Stimulated activated CD4-positive, alpha-beta T cell treated with anti-CD3 and anti-CD28 coated beads, Interleukin-2, amount 100 ng/mL, for 48 hours (primary cell): ENCODE data around the gene CACNA1G.
A peak's percentile ranks its signal among the peaks of the same experiment; 100 is the strongest.

Experiments used
- DNase-seq, 2 donors: peaks; one replicate each; pipeline ENCODE4 v3.0.0-alpha.2; 2020

CACNA1G gene

GRCh38 chr17:50660042-50660886 is 99.7 kb downstream of the CACNA1G start:
- no peak for DNase-seq

GRCh38 chr17:50660887-50661345 is 100.4 kb downstream of the CACNA1G start:
- DNase-seq: no peak

DNA sequence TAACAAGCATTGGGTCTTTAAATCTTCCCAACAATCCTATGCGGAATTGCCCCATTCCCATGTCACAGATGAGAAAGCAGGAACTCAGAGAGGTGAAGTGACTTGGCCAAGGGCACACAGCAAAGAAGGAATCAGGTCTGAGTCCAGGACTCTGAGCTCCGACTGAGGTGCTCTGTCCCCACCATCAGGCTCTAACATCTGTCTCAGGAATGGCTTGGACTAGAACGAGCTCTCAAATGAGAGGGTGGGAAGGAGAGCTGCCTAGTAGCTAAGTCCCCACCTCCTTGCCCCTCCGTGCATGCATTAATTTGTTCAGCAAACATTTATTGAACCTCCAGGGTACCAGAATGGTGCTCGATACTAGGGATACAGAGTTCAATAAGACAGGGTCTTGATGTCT is 100.8 kb downstream of the CACNA1G start:
- no peak for DNase-seq

GRCh38 chr17:50661795-50662391 is 101.4 kb downstream of the CACNA1G start:
- peak; percentile 11 to 21 for DNase-seq

DNA sequence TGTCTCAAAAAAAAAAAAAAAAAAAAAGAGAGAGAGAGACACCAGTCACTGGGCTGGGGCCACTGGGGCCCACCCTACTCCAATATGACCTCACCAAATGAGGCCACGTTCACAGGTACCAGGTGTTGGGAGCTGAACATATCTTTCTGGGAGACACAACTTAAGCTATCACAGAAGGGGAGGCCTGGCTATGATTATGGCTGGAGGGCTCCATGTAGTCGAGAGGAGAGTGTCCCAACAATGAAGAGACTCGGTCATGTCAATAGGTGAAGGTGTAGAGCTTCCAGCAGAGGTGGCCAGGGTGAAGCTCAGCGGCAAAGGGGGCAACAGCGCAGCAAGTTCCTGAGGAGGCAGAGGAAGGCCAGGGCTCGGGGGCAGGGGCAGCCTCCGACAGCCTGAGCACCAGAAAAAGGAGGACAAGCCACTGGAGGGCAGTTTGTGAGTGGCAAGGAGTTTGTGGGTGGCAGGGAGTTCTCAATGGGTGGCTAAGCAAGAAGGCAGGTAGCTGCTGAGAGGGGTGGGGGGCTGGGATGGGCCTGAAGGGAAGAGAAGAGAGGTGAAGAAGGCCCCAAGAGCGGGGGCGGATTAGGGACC is 102.2 kb downstream of the CACNA1G start:
- DNase-seq: no peak

- DNase-seq: no peak
Measured at GRCh38 chr17:50663812-50664374, 103.4 kb downstream of the CACNA1G start.

- no peak for DNase-seq
Measured at GRCh38 chr17:50664788-50665458, 104.4 kb downstream of the CACNA1G start.

- DNase-seq: no peak
Measured at GRCh38 chr17:50665838-50666237, 105.3 kb downstream of the CACNA1G start.

GRCh38 chr17:50666316-50666715 is 105.8 kb downstream of the CACNA1G start:
- no peak for DNase-seq

DNA sequence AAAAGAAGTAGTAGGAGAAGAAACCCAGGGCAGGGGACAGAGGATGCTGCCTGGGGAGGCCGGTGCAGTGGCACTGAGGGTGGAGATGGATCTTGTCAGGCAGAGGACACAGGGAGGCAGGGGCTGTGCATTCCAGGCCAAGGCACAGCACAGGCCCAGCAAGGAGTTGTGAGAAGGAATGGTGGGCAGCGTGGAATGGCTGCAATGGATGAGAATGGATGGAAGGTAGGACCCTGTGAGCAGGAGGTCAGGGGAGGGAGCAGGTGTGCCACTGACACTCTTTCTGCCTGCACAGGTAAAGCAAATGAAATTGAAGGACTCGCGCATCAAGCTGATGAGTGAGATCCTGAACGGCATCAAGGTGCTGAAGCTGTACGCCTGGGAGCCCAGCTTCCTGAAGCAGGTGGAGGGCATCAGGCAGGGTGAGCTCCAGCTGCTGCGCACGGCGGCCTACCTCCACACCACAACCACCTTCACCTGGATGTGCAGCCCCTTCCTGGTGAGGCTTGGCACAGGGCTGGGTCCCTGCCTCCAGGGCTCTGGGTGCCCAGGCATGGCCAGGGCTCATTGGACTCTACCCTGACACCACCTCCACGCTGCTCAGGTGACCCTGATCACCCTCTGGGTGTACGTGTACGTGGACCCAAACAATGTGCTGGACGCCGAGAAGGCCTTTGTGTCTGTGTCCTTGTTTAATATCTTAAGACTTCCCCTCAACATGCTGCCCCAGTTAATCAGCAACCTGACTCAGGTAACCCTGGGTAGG is 106.9 kb downstream of the CACNA1G start:
- no peak for DNase-seq

DNA sequence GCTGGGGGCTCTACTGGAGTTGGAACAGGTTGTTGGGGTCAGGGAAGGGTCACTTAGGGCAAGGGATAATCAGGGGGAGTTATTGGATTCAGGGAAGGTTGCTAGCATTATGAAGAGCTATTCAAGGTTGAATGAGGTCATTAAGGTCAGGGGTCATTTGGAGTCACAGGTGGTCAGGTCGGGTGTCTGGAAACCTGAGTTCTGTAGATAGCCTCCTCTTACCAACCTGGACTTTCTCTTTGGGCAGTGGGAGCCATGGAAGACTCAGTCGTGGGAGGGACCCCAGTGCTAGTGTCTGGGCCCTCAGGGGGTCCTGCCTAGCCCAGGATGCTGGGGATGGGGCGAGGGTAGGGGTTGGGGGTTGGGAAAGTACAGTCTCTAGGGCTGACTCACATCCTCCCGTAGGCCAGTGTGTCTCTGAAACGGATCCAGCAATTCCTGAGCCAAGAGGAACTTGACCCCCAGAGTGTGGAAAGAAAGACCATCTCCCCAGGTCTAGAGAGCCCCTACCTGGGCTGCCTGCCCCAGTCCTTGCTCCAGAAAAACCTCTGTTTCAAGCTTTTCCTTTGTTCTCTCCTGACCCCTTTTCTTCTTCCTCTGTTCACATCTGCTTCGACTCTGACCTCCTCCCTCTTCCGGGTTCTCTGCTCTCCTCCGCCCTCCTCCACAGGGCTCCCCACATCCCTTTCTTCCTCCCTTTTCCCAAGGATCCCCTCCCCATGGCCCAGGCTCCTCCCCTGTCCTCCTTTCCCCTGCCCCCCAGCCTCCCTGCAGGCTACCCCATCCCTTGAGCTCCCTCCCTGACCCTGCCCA is 107.7 kb downstream of the CACNA1G start:
- DNase-seq: no peak

DNA sequence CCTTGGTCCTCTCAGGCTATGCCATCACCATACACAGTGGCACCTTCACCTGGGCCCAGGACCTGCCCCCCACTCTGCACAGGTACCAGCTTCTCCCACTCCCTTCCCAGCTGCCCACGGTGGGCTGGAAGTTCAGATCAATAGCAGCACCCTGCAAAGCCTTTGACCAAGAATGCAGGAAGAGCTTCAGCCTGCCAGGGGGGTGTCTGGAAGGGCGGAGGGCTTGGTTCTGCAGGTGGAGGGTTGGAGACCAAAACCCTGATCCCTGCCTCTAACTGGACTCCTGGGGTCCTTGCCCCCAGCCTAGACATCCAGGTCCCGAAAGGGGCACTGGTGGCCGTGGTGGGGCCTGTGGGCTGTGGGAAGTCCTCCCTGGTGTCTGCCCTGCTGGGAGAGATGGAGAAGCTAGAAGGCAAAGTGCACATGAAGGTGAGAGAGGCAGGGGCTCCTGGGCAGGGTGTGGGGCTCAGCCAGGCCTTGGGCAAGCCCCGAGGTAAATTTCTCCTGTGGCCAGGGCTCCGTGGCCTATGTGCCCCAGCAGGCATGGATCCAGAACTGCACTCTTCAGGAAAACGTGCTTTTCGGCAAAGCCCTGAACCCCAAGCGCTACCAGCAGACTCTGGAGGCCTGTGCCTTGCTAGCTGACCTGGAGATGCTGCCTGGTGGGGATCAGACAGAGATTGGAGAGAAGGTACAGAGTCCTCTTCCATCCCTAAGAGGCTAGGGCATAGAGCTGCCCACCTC is 108.5 kb downstream of the CACNA1G start:
- DNase-seq: no peak

GRCh38 chr17:50672071-50672470 is 111.6 kb downstream of the CACNA1G start:
- DNase-seq: no peak

DNA sequence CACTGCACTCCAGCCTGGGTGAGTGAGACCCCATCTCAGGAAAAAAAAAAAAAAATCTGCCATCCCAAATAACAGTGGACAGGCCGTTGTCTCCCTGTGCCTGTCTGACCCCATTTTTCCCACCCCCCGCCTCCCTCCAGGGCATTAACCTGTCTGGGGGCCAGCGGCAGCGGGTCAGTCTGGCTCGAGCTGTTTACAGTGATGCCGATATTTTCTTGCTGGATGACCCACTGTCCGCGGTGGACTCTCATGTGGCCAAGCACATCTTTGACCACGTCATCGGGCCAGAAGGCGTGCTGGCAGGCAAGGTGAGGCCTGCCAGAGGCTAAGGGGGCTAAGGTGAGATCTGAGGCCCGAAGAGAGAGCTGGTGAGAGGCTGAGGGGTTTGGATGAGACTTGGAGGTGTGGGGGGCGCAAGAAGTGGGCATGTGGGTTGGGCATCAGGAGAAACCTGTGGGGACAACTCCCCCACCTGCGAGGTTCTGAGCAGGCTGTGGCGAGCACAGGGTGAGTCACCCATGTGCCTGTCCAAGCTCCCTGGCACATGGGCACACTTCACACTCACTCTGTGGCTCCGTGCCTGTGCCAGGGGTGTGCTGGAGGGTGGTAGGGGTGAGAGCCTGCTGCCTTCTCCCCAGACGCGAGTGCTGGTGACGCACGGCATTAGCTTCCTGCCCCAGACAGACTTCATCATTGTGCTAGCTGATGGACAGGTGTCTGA is 112.5 kb downstream of the CACNA1G start:
- no peak for DNase-seq

DNA sequence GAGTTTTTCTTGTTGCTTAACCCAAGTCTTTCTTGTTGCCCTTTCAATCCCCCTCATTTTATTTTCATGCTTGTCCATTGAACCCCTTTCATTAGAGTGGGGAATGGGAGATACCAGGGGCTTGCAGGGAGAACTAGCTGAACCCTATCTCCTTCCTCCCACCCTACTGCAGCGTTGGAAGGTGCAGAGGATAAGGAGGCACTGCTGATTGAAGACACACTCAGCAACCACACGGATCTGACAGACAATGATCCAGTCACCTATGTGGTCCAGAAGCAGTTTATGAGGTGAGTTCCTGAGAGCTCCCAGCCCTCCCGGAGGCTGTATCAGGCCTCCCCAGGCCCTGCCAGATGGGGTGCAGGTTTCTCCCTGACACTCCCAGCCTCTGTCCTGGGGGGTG is 114.7 kb downstream of the CACNA1G start:
- no peak for DNase-seq

- no peak for DNase-seq
Measured at GRCh38 chr17:50675627-50676026, 115.1 kb downstream of the CACNA1G start.

DNA sequence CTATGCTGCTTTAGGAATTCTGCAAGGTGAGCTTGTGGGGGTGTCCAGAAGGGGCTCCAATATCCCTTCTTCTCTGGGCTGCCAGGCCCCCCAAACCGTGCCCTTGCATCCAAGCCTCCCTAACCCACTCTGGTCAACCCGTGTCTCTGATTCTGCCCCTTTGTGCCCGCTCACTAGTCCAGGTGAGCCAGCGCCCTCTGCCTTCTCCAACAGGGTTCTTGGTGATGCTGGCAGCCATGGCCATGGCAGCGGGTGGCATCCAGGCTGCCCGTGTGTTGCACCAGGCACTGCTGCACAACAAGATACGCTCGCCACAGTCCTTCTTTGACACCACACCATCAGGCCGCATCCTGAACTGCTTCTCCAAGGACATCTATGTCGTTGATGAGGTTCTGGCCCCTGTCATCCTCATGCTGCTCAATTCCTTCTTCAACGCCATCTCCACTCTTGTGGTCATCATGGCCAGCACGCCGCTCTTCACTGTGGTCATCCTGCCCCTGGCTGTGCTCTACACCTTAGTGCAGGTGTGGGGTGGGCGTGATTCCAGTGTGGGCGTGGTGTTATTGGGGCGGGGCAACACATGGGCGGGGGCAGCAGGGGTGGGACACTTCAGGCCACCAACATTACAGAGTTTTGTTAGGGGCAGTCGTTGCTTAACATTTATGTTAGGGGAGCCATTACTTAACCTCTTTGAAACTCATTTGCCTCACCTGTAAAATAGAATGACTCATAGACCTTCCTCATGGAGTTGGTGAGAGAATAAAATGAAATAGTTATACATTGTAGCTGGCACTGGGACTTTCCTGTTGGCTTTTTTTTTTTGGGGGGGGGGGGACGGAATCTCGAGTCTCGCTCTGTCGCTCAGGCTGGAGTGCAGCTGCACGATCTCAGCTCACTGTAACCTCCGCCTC is 115.8 kb downstream of the CACNA1G start:
- no peak for DNase-seq
